HG03575 (cell line): ENCODE measurements around the gene PKIB.

Experiments used
- ATAC-seq: cut with Tn5 transposase; IDR thresholded peaks from one replicate; pipeline ENCODE4 v1.9.1; 2021; ENCODE audit not compliant: unreplicated experiment, insufficient number of reproducible peaks, low FRiP score; ENCODE audit errors: extremely low read depth

The PKIB gene

GRCh38 chr6:122653094-122653493 lies 42.9 kb downstream of the PKIB start:
- no peak for ATAC-seq

- no peak for ATAC-seq
Measured at GRCh38 chr6:122654012-122654411, 43.8 kb downstream of the PKIB start.

- no peak for ATAC-seq
Measured at GRCh38 chr6:122657601-122658000, 47.4 kb downstream of the PKIB start.

- no peak for ATAC-seq
Measured at GRCh38 chr6:122660296-122660695, 50.1 kb downstream of the PKIB start.

- ATAC-seq: no peak
Measured at GRCh38 chr6:122663981-122664380, 53.8 kb downstream of the PKIB start.

- ATAC-seq: no peak
Measured at GRCh38 chr6:122665929-122666328, 55.7 kb downstream of the PKIB start.

- ATAC-seq: no peak
Measured at GRCh38 chr6:122666418-122666817, 56.2 kb downstream of the PKIB start.

GRCh38 chr6:122669418-122669817 lies 59.2 kb downstream of the PKIB start:
- no peak for ATAC-seq

GRCh38 chr6:122669868-122670267 lies 59.7 kb downstream of the PKIB start:
- ATAC-seq: no peak

GRCh38 chr6:122671251-122671650 lies 61.0 kb downstream of the PKIB start:
- no peak for ATAC-seq

GRCh38 chr6:122673343-122673961 lies 63.2 kb downstream of the PKIB start:
- ATAC-seq: no peak

- no peak for ATAC-seq
Measured at GRCh38 chr6:122676146-122676545, 65.9 kb downstream of the PKIB start.

GRCh38 chr6:122676688-122677087 lies 66.5 kb downstream of the PKIB start:
- ATAC-seq: no peak

- ATAC-seq: no peak
Measured at GRCh38 chr6:122677406-122677805, 67.2 kb downstream of the PKIB start.

GRCh38 chr6:122678841-122679240 lies 68.6 kb downstream of the PKIB start:
- ATAC-seq: no peak

- no peak for ATAC-seq
Measured at GRCh38 chr6:122681705-122682104, 71.5 kb downstream of the PKIB start.

- no peak for ATAC-seq
Measured at GRCh38 chr6:122683989-122684651, 73.9 kb downstream of the PKIB start.

- no peak for ATAC-seq
Measured at GRCh38 chr6:122692175-122692598, 82.0 kb downstream of the PKIB start.

- ATAC-seq: no peak
Measured at GRCh38 chr6:122692807-122693580, 82.8 kb downstream of the PKIB start.

GRCh38 chr6:122694075-122694474 lies 83.9 kb downstream of the PKIB start:
- no peak for ATAC-seq
